ENCODE measurements around the gene KLF7.

Gene KLF7

GRCh38 chr2:207165121-207166038 is at the start of gene KLF7:
Gene KLF7 (minus strand): TSS chr2:207165948. CDS start chr2:207165568, 380 bp downstream.
- peak; percentile 69 for DNase-seq

DNA sequence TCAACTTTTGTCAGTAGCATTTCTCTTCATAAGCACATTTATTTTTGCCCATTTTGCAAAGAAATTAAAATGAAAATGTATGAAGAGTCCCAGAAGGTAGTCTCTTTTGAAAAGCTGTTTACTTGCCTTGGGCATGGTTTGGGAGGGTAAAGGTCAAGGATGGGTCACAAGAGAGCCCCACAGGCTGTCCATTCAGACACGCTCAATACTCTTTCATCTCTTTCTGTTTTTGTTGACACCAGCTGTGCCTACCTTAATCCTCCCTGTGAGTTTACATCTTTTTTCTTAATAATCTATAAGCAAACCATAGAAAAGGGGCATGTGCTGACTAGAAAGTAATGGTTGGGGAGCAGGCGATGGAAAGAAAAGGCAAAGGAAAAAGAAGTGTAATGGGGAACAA is 49.6 kb upstream of the KLF7 start:
- no peak for DNase-seq

DNA sequence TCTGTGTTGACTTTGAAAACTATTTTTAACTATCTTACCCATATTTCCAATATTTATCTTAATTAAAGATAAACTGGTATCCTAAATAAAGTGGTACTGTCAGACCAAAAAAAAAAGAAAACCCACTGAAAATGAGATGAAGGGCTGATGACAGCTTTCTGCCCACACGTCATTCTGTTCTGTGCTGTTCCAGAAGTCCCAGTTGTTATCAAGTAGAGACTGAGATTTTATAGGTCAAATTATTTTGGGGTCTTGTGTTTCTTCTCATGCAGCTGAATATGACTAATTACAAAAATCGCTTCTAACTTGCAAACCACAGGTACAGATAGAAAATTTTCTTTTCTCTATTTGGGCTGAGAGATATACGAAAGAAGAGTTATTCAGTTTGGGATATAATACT is 48.7 kb upstream of the KLF7 start:
- DNase-seq: no peak

- no peak for DNase-seq
Measured at GRCh38 chr2:207206011-207206410, 40.3 kb upstream of the KLF7 start.

DNA sequence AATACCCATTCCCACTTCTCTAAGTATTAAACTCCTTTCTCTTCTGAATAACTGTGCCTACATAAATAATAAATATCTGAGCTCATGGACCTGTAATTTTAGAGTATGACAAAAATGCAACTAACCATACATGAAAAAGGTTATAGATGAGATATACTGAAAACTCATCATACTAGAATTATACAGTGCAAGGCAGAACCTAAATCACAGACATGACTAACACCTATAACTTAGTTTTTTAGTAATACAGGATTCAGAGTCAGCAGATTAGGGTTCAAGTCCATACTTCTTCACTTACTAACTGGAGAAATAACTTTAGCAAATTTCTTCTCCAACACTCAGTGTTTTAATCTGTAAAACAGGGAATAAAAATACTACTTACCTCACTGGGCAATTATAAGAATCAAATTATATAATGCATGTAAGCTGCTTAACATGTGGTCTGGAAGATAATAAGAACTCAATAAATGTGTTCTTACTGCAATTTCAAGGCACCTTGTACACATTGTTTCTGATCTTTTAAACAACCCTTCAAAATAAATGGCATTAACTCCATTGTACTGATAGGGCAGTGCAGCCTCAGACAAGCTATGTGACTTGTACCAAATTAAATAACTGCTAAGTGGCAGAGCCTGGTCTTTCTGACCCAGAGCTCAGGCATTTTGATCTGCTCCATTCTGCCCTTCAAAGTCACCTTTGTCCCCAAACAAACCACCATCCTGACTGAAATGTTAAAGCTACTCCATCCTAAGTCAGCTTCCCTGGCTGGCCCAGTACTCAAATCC is 39.6 kb upstream of the KLF7 start:
- no peak for DNase-seq

GRCh38 chr2:207203056-207203455 is 37.3 kb upstream of the KLF7 start:
- no peak for DNase-seq

- DNase-seq: no peak
Measured at GRCh38 chr2:207202645-207203044, 36.9 kb upstream of the KLF7 start.

GRCh38 chr2:207201416-207201815 is 35.7 kb upstream of the KLF7 start:
- no peak for DNase-seq

GRCh38 chr2:207200136-207200535 is 34.4 kb upstream of the KLF7 start:
- DNase-seq: no peak

- DNase-seq: no peak
Measured at GRCh38 chr2:207194028-207194427, 28.3 kb upstream of the KLF7 start.

GRCh38 chr2:207188626-207189419 is 23.1 kb upstream of the KLF7 start:
- DNase-seq: no peak

GRCh38 chr2:207185372-207185771 is 19.6 kb upstream of the KLF7 start:
- DNase-seq: no peak

DNA sequence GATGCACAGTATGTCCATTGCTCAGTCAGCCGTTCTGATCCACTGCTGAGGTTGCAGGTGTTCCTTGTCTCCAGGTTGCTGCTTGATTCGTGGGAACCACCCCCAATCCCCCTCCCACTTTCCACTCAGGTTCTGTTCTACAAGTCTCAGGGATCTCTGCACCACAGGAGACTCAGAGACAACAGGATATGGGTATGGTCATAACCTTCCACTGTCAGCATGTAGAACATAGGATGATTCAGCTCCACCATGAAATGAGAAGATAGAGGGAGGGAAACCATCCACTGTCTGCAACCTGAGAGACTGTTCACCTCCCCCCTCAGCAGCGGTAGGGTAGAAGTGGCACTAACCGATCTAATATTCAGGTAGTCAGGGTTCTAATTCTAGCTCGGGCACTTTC is 19.0 kb upstream of the KLF7 start:
- no peak for DNase-seq

- no peak for DNase-seq
Measured at GRCh38 chr2:207184348-207184747, 18.6 kb upstream of the KLF7 start.

DNA sequence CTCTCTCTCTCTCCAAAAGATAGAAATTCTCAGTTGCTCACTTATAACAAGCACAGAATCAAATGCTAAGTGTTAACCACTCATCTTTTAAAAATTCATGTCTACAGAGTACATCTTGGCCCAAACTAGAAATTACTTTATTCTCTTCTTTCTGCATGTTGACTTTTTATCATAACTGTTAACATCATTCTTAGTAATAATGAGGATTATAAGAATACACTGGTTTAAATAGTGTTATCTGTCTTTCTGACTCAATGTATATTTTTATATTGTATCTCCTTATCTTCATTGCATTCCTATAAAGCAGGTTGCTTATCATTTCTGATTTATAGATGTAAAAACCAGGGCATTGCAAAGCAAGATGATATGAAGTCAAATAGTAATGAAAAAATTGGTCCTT is 17.8 kb upstream of the KLF7 start:
- DNase-seq: no peak

GRCh38 chr2:207182911-207183310 is 17.2 kb upstream of the KLF7 start:
- no peak for DNase-seq

- no peak for DNase-seq
Measured at GRCh38 chr2:207181526-207182274, 16.0 kb upstream of the KLF7 start.

DNA sequence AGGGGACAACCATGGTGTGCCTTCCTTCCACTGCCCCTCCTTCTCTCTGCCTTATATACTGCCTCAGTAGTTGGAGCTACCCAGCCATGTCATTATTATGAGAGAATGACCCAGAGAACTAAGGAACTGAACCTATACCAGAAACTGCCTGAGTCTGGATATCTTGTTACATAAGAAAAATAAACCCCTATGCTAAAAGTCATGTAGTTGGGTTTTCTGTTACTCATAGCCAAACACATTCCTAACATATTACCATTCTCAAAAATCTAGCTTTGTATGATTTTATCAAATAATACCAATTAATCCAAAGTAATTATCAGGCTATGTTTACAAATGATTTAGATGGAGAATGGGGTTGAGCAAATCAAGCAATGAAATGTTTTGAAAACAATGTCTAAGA is 15.0 kb upstream of the KLF7 start:
- no peak for DNase-seq

- no peak for DNase-seq
Measured at GRCh38 chr2:207176247-207176646, 10.5 kb upstream of the KLF7 start.

- no peak for DNase-seq
Measured at GRCh38 chr2:207173641-207174040, 7.9 kb upstream of the KLF7 start.

DNA sequence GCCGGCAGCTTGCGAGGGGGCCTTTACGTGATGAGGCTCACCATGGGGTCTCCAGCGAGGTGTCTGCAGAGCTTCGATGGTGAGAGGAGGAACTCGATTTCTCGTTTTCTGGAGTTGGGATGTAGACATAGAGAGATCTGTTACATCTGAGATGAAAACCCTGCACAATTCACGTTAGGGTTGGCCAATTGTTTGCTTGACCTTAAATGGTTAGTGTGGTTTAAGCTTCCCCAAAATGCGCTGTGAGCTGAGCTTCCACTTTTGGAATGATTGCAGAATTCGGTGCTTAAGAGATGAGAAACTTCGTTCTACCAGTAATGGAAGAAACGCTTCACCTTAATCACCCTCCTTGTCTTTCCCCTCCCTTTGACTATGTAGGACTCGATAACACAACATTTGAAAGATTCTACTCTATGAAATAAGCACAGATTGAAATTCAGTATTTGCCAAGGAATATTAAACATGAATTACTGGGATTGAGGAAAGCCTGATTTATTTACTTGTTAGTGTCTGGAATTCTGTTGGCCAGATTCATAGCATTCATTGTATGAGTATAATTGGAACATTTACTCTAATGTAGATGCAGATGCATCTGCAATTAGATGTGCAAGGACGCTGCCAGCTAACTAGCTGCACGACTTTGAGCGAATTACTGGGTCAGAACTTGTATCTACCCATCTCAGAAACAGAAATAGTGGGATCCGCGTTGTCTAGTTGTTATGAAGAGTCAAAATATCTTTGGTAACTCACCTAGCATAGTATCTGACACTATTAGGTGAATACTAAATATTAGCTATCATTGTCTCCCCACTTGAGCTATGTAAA is 1.6 kb upstream of the KLF7 start:
- DNase-seq: no peak
